Measurements from ENCODE around the gene RASGEF1B. TPM values are rescaled to one million over a fixed set of nuclear protein-coding genes. Genes with fewer than 3 reads are reported as not detected.

Gene RASGEF1B
- total and polyA plus RNA-seq, 9 of the 15 experiments (the other 6 are each of a cell fraction or from before 2014, with no cell fraction given) = 0.04 to 0.57 (median 0.22) TPM

DNA sequence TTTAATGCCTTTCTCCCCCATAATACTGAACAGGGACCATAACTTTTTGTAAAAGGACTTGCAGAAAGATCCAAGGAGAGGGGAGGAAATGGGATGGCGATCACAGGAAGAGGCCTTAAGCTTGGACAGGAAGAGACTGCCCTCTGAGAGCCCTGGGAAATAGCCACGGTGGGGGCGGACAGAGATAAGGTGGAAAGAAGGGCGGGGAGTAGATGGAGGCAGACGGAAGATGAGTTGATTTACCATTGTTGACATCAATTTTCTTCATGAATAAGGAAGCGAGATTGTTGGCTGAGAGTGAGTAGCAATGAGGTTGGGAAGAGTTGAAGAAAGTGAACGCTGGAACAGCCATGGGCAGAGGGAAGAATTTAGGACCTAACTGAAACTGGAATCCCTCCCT, 63.4 kb downstream of the RASGEF1B start:
- Histone ChIP-seq H3K9me3 (replicated peaks; ENCODE audit: control insufficient read depth, insufficient read depth, low read depth, low read length) (no peaks in the 10 kb centered on the region), H3K4me1 (replicated peaks in 1 of 2; ENCODE audit: control insufficient read depth in 2 of 2, insufficient read depth in 2 of 2, low read length in 2 of 2) (peaks cover 0 to 20% of the 10 kb centered on the region in 2 experiments; a peak in 3 of 5 replicates), H3K27ac (ENCODE audit: extremely low read depth, low read depth, low read length) (no peak overlapping the region), H4K20me1 (replicated peaks; ENCODE audit: control insufficient read depth, insufficient read depth, low read length) (no peaks in the 10 kb centered on the region), H3K27me3 (ENCODE audit: control insufficient read depth in 2 of 2, insufficient read depth in 2 of 2, low read length in 2 of 2) (peaks cover 0 to 5% of the 10 kb centered on the region in 2 experiments; a peak in 2 of 5 replicates), H3K4me3 (no peak overlapping the region), H3K4me2 (ENCODE audit: insufficient read depth, low read length) (0 out of 2 replicates have a peak overlapping the region, but pooled peaks have one; percentile 7), H3K9ac (ENCODE audit: insufficient read depth in 1 of 2, low read depth in 2 of 2, low read length in 2 of 2) (no peak overlapping the region), H3K36me3 (ENCODE audit: control insufficient read depth, insufficient read depth, low read length) (no peaks in the 10 kb centered on the region), H3K79me2 (ENCODE audit: control insufficient read depth, insufficient read depth, low read length) (no peaks in the 10 kb centered on the region), H3K9me1 (ENCODE audit: control insufficient read depth, insufficient read depth, low read length) (no peaks in the 10 kb centered on the region), H2AFZ (ENCODE audit: low read depth, low read length) (peak overlapping the region; percentile 65)
- intact Hi-C loops (cut with micrococcal nuclease) = no loop called here
- peak; percentile 15 to 56 (median 34) for DNase-seq (ENCODE audit: extremely low read depth in 1 of 4, low spot score in 3 of 4)
- ATAC-seq = peak; percentile 67
- FAIRE-seq = no peak
- ChIA-PET CTCF (ENCODE audit: low intra/inter-chr PET ratio) (no interaction called here), POLR2A (interaction anchor here (1.0 kb wide), 1 partner anchor 448 kb away, joined by 3 read pairs; no protein-coding TSS in a partner anchor)
- no TSS peak for BruUV-seq (replicated peaks)
- in situ Hi-C loops (cut with MboI) = loop anchor here (5.0 to 10.0 kb wide), 2 partner anchors 506 to 794 kb away; no protein-coding TSS in a partner anchor
- 21% methylated on average over 7 of the region's 7 CpGs for WGBS (ENCODE audit: insufficient coverage, low coverage, missing lambda C conversion rate)
- no peak for TF ChIP-seq FOXK1 (CRISPR knock-in tag; IDR thresholded peaks at IDR 0.05; ENCODE audit: borderline replicate concordance)
- no peak for TF ChIP-seq CCAR2 (IDR thresholded peaks at IDR 0.05; ENCODE audit: low read depth, low read length)
- TF ChIP-seq PTTG1 (tag; IDR thresholded peaks at IDR 0.05; ENCODE audit: low read depth) = no peak
- no peak for TF ChIP-seq ZNF436 (CRISPR knock-in tag; IDR thresholded peaks at IDR 0.05)
- no peak for TF ChIP-seq DPF2 (IDR thresholded peaks at IDR 0.05)
- no peak for TF ChIP-seq SRF (CRISPR knock-in tag; IDR thresholded peaks at IDR 0.05)
- TF ChIP-seq, protein P1, sequence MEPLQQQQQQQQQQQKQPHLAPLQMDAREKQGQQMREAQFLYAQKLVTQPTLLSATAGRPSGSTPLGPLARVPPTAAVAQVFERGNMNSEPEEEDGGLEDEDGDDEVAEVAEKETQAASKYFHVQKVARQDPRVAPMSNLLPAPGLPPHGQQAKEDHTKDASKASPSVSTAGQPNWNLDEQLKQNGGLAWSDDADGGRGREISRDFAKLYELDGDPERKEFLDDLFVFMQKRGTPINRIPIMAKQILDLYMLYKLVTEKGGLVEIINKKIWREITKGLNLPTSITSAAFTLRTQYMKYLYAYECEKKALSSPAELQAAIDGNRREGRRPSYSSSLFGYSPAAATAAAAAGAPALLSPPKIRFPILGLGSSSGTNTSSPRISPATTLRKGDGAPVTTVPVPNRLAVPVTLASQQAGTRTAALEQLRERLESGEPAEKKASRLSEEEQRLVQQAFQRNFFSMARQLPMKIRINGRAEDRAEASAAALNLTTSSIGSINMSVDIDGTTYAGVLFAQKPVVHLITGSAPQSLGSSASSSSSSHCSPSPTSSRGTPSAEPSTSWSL (CRISPR knock-in tag; IDR thresholded peaks at IDR 0.05; ENCODE audit: borderline replicate concordance) = no peak
- TF ChIP-seq ZNF24 (IDR thresholded peaks at IDR 0.05) = no peak
- TF ChIP-seq, protein P2, sequence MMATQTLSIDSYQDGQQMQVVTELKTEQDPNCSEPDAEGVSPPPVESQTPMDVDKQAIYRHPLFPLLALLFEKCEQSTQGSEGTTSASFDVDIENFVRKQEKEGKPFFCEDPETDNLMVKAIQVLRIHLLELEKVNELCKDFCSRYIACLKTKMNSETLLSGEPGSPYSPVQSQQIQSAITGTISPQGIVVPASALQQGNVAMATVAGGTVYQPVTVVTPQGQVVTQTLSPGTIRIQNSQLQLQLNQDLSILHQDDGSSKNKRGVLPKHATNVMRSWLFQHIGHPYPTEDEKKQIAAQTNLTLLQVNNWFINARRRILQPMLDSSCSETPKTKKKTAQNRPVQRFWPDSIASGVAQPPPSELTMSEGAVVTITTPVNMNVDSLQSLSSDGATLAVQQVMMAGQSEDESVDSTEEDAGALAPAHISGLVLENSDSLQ (IDR thresholded peaks at IDR 0.05) = peak; percentile 64
- TF ChIP-seq ELK1 (CRISPR knock-in tag; IDR thresholded peaks at IDR 0.05) = no peak
- no peak for TF ChIP-seq ZBTB7A (IDR thresholded peaks at IDR 0.05; ENCODE audit: borderline replicate concordance, control insufficient read depth, low read depth, low read length)
- no peak for TF ChIP-seq ZNF184 (CRISPR knock-in tag; IDR thresholded peaks at IDR 0.05)
- no peak for TF ChIP-seq ESRRA (IDR thresholded peaks at IDR 0.05; ENCODE audit: borderline replicate concordance, low read depth)
- no peak for TF ChIP-seq SMARCE1 (IDR thresholded peaks at IDR 0.05)
- no peak for TF ChIP-seq CREM (IDR thresholded peaks at IDR 0.05; ENCODE audit: low read depth)
- no peak for TF ChIP-seq GABPB1 (CRISPR knock-in tag; IDR thresholded peaks at IDR 0.05)
- TF ChIP-seq GABPA (tag; conservative IDR thresholded peaks at IDR 0.05; ENCODE audit: low read depth) = peak; percentile 58
- TF ChIP-seq, protein P3, sequence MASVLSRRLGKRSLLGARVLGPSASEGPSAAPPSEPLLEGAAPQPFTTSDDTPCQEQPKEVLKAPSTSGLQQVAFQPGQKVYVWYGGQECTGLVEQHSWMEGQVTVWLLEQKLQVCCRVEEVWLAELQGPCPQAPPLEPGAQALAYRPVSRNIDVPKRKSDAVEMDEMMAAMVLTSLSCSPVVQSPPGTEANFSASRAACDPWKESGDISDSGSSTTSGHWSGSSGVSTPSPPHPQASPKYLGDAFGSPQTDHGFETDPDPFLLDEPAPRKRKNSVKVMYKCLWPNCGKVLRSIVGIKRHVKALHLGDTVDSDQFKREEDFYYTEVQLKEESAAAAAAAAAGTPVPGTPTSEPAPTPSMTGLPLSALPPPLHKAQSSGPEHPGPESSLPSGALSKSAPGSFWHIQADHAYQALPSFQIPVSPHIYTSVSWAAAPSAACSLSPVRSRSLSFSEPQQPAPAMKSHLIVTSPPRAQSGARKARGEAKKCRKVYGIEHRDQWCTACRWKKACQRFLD (CRISPR knock-in tag; IDR thresholded peaks at IDR 0.05) = no peak
- no peak for TF ChIP-seq TEAD1 (CRISPR knock-in tag; IDR thresholded peaks at IDR 0.05)
- TF ChIP-seq STAT5B (CRISPR knock-in tag; IDR thresholded peaks at IDR 0.05) = no peak

All from K562 (cell line).